ENCODE measurements around the gene SSBP3. TPM values are rescaled to one million over a fixed set of nuclear protein-coding genes. Genes with fewer than 3 reads are reported as not detected.
"Not testable (repeated sequence)": the region's sequence is repeated elsewhere in the genome, so short reads cannot be mapped to it uniquely, and the experiment has no call there.

SSBP3 gene
- total RNA-seq, 4 donors from 2014 or later, result 32.0 to 70.2 (median 60.3) TPM

- DNase-seq (ENCODE audit: low spot score in 2 of 2), result peak; percentile 32 to 37
- H3K36me3 ChIP-seq, result peaks cover 0 to 52% (median 21%) of the 10 kb centered on the region in 3 donors
- no peaks in the 10 kb centered on the region for H3K27me3 ChIP-seq
- peak overlapping the region; percentile 25 to 84 (median 58) for H3K27ac ChIP-seq
- H3K4me3 ChIP-seq, result no peak overlapping the region
- WGBS, 2 donors, result 37 to 44% methylated on average over 18 of the region's 18 CpGs
- peaks cover 0 to 25% (median 9%) of the 10 kb centered on the region in 4 donors for H3K4me1 ChIP-seq
- H3K9me3 ChIP-seq, result no peaks in the 10 kb centered on the region
- TF ChIP-seq POLR2A (IDR thresholded peaks at IDR 0.05), result no peak
- no peak for TF ChIP-seq EP300 (IDR thresholded peaks at IDR 0.05)
- TF ChIP-seq CTCF (IDR thresholded peaks at IDR 0.05), result no peak
Observed at GRCh38 chr1:54220004-54220811, 186.0 kb downstream of the SSBP3 start.

- TF ChIP-seq POLR2A (IDR thresholded peaks at IDR 0.05) (no peak), EP300 (IDR thresholded peaks at IDR 0.05) (no peak), CTCF (IDR thresholded peaks at IDR 0.05) (no peak)
- 42 to 48% methylated on average over 3 of the region's 3 CpGs for WGBS, 2 donors
- H3K36me3 ChIP-seq, result peaks cover 0 to 58% (median 23%) of the 10 kb centered on the region in 3 donors
Observed at GRCh38 chr1:54219688-54220003, 186.5 kb downstream of the SSBP3 start.

GRCh38 chr1:54218883-54219687 lies 187.1 kb downstream of the SSBP3 start:
- Histone ChIP-seq H3K27ac (peak overlapping the region; percentile 25 to 84 (median 75)), H3K4me3 (no peak overlapping the region), H3K36me3 (peaks cover 0 to 64% (median 23%) of the 10 kb centered on the region in 3 donors), H3K27me3 (no peaks in the 10 kb centered on the region), H3K9me3 (no peaks in the 10 kb centered on the region), H3K4me1 (peaks cover 0 to 25% (median 9%) of the 10 kb centered on the region in 4 donors)
- DNase-seq (ENCODE audit: low spot score in 2 of 2), result no peak
- TF ChIP-seq CTCF (IDR thresholded peaks at IDR 0.05) (no peak), POLR2A (IDR thresholded peaks at IDR 0.05) (no peak), EP300 (IDR thresholded peaks at IDR 0.05) (no peak)
- WGBS, 2 donors, result 65 to 69% methylated on average over 11 of the region's 11 CpGs

More at GRCh38 chr1:54219688-54220003, 186.5 kb downstream of the SSBP3 start:
- no peaks in the 10 kb centered on the region for H3K27me3 ChIP-seq
- H3K4me3 ChIP-seq, result no peak overlapping the region
- no peak for DNase-seq (ENCODE audit: low spot score in 2 of 2)
- H3K9me3 ChIP-seq, result no peaks in the 10 kb centered on the region
- peak overlapping the region; percentile 25 to 84 (median 75) for H3K27ac ChIP-seq
- peaks cover 0 to 25% (median 9%) of the 10 kb centered on the region in 4 donors for H3K4me1 ChIP-seq

- no peak for TF ChIP-seq EP300 (IDR thresholded peaks at IDR 0.05)
- TF ChIP-seq CTCF (IDR thresholded peaks at IDR 0.05), result no peak
- TF ChIP-seq POLR2A (IDR thresholded peaks at IDR 0.05), result no peak
- H3K27ac ChIP-seq, result no peak overlapping the region
- H3K36me3 ChIP-seq, result peaks cover 0 to 89% (median 50%) of the 10 kb centered on the region in 3 donors
- no peaks in the 10 kb centered on the region for H3K27me3 ChIP-seq
- WGBS, 2 donors, result 88 to 91% methylated on average over 9 of the region's 9 CpGs
- no peaks in the 10 kb centered on the region for H3K9me3 ChIP-seq
- no peak overlapping the region for H3K4me3 ChIP-seq
- no peak for DNase-seq (ENCODE audit: low spot score in 2 of 2)
- peaks cover 0 to 20% (median 9%) of the 10 kb centered on the region in 4 donors for H3K4me1 ChIP-seq
Observed at GRCh38 chr1:54215523-54215922, 190.7 kb downstream of the SSBP3 start.

GRCh38 chr1:54212872-54213271 lies 193.3 kb downstream of the SSBP3 start:
- TF ChIP-seq EP300 (IDR thresholded peaks at IDR 0.05) (no peak), CTCF (IDR thresholded peaks at IDR 0.05) (no peak), POLR2A (IDR thresholded peaks at IDR 0.05) (no peak)
- peaks cover 0 to 100% (median 53%) of the 10 kb centered on the region in 3 donors for H3K36me3 ChIP-seq
- no peak for DNase-seq (ENCODE audit: low spot score in 2 of 2)
- H3K4me1 ChIP-seq, result no peaks in the 10 kb centered on the region
- H3K4me3 ChIP-seq, result no peak overlapping the region
- H3K27ac ChIP-seq, result no peak overlapping the region
- WGBS, 2 donors, result 86 to 92% methylated on average over 1 of the region's 1 CpG
- H3K27me3 ChIP-seq, result no peaks in the 10 kb centered on the region
- H3K9me3 ChIP-seq, result no peaks in the 10 kb centered on the region

- not testable (repeated sequence) for H3K27me3 ChIP-seq; H3K4me1 ChIP-seq; H3K27ac ChIP-seq; DNase-seq (ENCODE audit: low spot score in 2 of 2); H3K9me3 ChIP-seq; H3K4me3 ChIP-seq
- H3K36me3 ChIP-seq, result peaks cover 0 to 91% (median 29%) of the 10 kb centered on the region in 3 donors
- 67 to 71% methylated on average over 4 of the region's 4 CpGs for WGBS, 2 donors
Observed at GRCh38 chr1:54207896-54208295, 198.3 kb downstream of the SSBP3 start.

Measured in tibial nerve (tissue), 4 donors.